ENCODE data around the gene RGMA. TPM values are rescaled to one million over a fixed set of nuclear protein-coding genes. Genes with fewer than 3 reads are reported as not detected.

RGMA gene, protein sequence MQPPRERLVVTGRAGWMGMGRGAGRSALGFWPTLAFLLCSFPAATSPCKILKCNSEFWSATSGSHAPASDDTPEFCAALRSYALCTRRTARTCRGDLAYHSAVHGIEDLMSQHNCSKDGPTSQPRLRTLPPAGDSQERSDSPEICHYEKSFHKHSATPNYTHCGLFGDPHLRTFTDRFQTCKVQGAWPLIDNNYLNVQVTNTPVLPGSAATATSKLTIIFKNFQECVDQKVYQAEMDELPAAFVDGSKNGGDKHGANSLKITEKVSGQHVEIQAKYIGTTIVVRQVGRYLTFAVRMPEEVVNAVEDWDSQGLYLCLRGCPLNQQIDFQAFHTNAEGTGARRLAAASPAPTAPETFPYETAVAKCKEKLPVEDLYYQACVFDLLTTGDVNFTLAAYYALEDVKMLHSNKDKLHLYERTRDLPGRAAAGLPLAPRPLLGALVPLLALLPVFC
- total RNA-seq (1.3 and 1.5 TPM in 2 replicates), polyA plus RNA-seq (0.27 and 0.76 TPM in 2 replicates), polyA minus RNA-seq (ENCODE audit: low replicate concordance) (0.30 and 4.1 TPM in 2 replicates)
- polyA plus RNA-seq (2012) = 0.72 and 1.3 TPM in 2 replicates

DNA sequence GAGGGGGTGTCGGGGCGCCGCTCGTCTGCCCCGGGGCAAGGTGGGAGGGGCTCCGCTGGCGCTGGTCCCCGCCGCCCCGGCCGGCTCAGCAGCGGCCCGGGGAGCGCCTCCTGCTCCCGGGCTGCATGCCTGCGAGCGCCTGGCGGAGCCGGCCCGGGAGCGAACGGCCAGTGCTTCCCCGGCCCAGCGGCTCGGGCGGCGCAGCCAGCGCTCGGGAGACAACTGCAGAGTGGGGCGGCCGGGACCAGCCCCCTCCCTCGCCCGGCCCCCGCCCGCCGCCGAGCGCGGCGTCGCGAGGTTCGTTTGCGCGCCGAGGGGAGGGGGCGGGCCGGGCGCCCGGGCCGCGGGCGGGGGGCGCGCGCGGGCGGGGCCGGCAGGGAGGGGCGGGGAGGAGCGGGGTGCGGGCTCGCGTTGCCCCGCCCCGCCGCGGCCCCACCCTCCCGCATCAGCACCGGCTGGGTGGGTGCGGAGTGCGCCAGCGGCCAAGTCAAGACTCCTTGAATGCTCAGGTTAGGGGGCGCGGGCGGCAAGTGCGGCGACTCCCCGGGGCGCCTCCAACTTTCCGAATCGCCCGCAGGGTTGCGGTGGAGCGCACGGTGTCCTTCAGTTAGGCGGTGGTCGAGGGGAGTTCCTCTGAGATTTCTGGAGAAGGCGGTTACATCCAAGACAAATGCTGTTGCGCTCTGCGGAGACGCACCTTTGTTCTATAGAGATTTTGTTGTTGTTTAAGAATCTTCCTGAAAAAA, at the start of gene RGMA:
Gene RGMA (minus strand): TSS at position 231 of the 746 bp plus-strand sequence. CDS start 279 bp downstream, outside the sequence.
- H2AFZ ChIP-seq (ENCODE audit: low read length) = no peak within 1 kb of the TSS
- H3K27ac ChIP-seq (ENCODE audit: insufficient read depth, low read length) = no peak within 1 kb of the TSS
- H3K4me3 ChIP-seq (replicated peaks in 1 of 4; ENCODE audit: control extremely low read depth in 1 of 4, insufficient read depth in 1 of 4, low read depth in 3 of 4, low read length in 4 of 4) = peak within 1 kb of the TSS in 3 of 4 experiments; percentile 14 to 42 (median 27)
- H3K9ac ChIP-seq (ENCODE audit: insufficient read depth, low read length) = no peak within 1 kb of the TSS
- H3K27me3 ChIP-seq (ENCODE audit: control insufficient read depth, insufficient read depth, low read length) = peaks cover 30% of the 10 kb centered on the region
- H3K9me3 ChIP-seq (ENCODE audit: control insufficient read depth, insufficient read depth, low read depth, low read length) = no peaks in the 10 kb centered on the region
- no peak for DNase-seq (ENCODE audit: low read depth in 2 of 2)
- H4K20me1 ChIP-seq (ENCODE audit: control insufficient read depth, extremely low read depth, insufficient read depth, low read length) = no peaks in the 10 kb centered on the region
- H3K79me2 ChIP-seq (ENCODE audit: control insufficient read depth, insufficient read depth, low read length) = no peaks in the 10 kb centered on the region
- TF ChIP-seq, protein P1, sequence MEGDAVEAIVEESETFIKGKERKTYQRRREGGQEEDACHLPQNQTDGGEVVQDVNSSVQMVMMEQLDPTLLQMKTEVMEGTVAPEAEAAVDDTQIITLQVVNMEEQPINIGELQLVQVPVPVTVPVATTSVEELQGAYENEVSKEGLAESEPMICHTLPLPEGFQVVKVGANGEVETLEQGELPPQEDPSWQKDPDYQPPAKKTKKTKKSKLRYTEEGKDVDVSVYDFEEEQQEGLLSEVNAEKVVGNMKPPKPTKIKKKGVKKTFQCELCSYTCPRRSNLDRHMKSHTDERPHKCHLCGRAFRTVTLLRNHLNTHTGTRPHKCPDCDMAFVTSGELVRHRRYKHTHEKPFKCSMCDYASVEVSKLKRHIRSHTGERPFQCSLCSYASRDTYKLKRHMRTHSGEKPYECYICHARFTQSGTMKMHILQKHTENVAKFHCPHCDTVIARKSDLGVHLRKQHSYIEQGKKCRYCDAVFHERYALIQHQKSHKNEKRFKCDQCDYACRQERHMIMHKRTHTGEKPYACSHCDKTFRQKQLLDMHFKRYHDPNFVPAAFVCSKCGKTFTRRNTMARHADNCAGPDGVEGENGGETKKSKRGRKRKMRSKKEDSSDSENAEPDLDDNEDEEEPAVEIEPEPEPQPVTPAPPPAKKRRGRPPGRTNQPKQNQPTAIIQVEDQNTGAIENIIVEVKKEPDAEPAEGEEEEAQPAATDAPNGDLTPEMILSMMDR (conservative IDR thresholded peaks at IDR 0.05 in 1 of 2, IDR thresholded peaks at IDR 0.05 in 1 of 2; ENCODE audit: low read depth in 1 of 2, low read length in 2 of 2) = no peak
- TF ChIP-seq EZH2 (IDR thresholded peaks at IDR 0.05; ENCODE audit: low read length, missing control alignments) = no peak
- H3K4me2 ChIP-seq (ENCODE audit: extremely low read depth, insufficient read depth, low read length) = peak within 1 kb of the TSS; percentile 59
- no peaks in the 10 kb centered on the region for H3K36me3 ChIP-seq (ENCODE audit: control insufficient read depth, insufficient read depth, low read length)
- no peaks in the 10 kb centered on the region for H3K4me1 ChIP-seq (ENCODE audit: control insufficient read depth, extremely low read depth, insufficient read depth, low read length)

DNA sequence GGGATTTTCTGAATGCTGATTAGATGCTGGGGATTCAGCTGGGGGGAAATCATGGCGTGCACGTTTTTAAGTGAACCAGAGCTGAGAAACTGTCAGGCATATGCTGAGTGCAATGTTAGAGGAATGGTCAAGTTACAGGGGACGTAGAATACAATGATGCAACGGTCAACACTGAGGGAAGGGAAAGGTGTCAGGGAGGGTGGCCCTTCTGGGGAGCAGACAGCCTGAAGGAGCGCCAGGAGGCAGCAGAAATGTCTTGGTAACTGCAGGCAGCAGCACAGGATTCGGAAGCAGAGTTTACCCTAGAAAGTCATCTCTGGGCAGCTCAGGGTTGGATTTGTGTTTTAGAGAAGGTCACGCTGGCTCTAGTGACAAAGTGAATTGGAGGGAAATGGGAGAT, 47.6 kb upstream of the RGMA start:
- H3K4me1 ChIP-seq (ENCODE audit: control insufficient read depth, extremely low read depth, insufficient read depth, low read length) = no peaks in the 10 kb centered on the region
- no peaks in the 10 kb centered on the region for H3K36me3 ChIP-seq (ENCODE audit: control insufficient read depth, insufficient read depth, low read length)
- H4K20me1 ChIP-seq (ENCODE audit: control insufficient read depth, extremely low read depth, insufficient read depth, low read length) = no peaks in the 10 kb centered on the region
- no peak overlapping the region for H3K27ac ChIP-seq (ENCODE audit: insufficient read depth, low read length)
- H3K27me3 ChIP-seq (ENCODE audit: control insufficient read depth, insufficient read depth, low read length) = no peaks in the 10 kb centered on the region
- TF ChIP-seq, protein P1 (conservative IDR thresholded peaks at IDR 0.05 in 1 of 2, IDR thresholded peaks at IDR 0.05 in 1 of 2; ENCODE audit: low read depth in 1 of 2, low read length in 2 of 2) = no peak
- no peak for TF ChIP-seq EZH2 (IDR thresholded peaks at IDR 0.05; ENCODE audit: low read length, missing control alignments)
- H3K4me2 ChIP-seq (ENCODE audit: extremely low read depth, insufficient read depth, low read length) = no peak overlapping the region
- no peak overlapping the region for H3K9ac ChIP-seq (ENCODE audit: insufficient read depth, low read length)
- H3K4me3 ChIP-seq (replicated peaks in 1 of 4; ENCODE audit: control extremely low read depth in 1 of 4, insufficient read depth in 1 of 4, low read depth in 3 of 4, low read length in 4 of 4) = no peak overlapping the region
- H3K9me3 ChIP-seq (ENCODE audit: control insufficient read depth, insufficient read depth, low read depth, low read length) = no peaks in the 10 kb centered on the region
- no peak overlapping the region for H2AFZ ChIP-seq (ENCODE audit: low read length)
- DNase-seq (ENCODE audit: low read depth in 2 of 2) = no peak
- no peaks in the 10 kb centered on the region for H3K79me2 ChIP-seq (ENCODE audit: control insufficient read depth, insufficient read depth, low read length)

- no peaks in the 10 kb centered on the region for H3K79me2 ChIP-seq (ENCODE audit: control insufficient read depth, insufficient read depth, low read length)
- no peaks in the 10 kb centered on the region for H4K20me1 ChIP-seq (ENCODE audit: control insufficient read depth, extremely low read depth, insufficient read depth, low read length)
- no peak overlapping the region for H3K27ac ChIP-seq (ENCODE audit: insufficient read depth, low read length)
- H3K4me2 ChIP-seq (ENCODE audit: extremely low read depth, insufficient read depth, low read length) = no peak overlapping the region
- H3K9me3 ChIP-seq (ENCODE audit: control insufficient read depth, insufficient read depth, low read depth, low read length) = no peaks in the 10 kb centered on the region
- no peaks in the 10 kb centered on the region for H3K4me1 ChIP-seq (ENCODE audit: control insufficient read depth, extremely low read depth, insufficient read depth, low read length)
- H3K9ac ChIP-seq (ENCODE audit: insufficient read depth, low read length) = no peak overlapping the region
- H2AFZ ChIP-seq (ENCODE audit: low read length) = no peak overlapping the region
- TF ChIP-seq, protein P1 (conservative IDR thresholded peaks at IDR 0.05 in 1 of 2, IDR thresholded peaks at IDR 0.05 in 1 of 2; ENCODE audit: low read depth in 1 of 2, low read length in 2 of 2) = no peak
- no peak for TF ChIP-seq EZH2 (IDR thresholded peaks at IDR 0.05; ENCODE audit: low read length, missing control alignments)
- H3K36me3 ChIP-seq (ENCODE audit: control insufficient read depth, insufficient read depth, low read length) = no peaks in the 10 kb centered on the region
- no peak overlapping the region for H3K4me3 ChIP-seq (replicated peaks in 1 of 4; ENCODE audit: control extremely low read depth in 1 of 4, insufficient read depth in 1 of 4, low read depth in 3 of 4, low read length in 4 of 4)
- DNase-seq (ENCODE audit: low read depth in 2 of 2) = no peak
- no peaks in the 10 kb centered on the region for H3K27me3 ChIP-seq (ENCODE audit: control insufficient read depth, insufficient read depth, low read length)
These were observed 47.0 kb upstream of the RGMA start for GRCh38 chr15:93135997-93136397.
